ENCODE measurements around the gene AKAP6.
A peak's percentile ranks its signal among the peaks of the same experiment; 100 is the strongest.

The AKAP6 gene

GRCh38 chr14:32361674-32362073, 32.6 kb downstream of the AKAP6 start:
- no peak for DNase-seq (ENCODE audit: extremely low read depth, low read depth)

GRCh38 chr14:32363761-32364160, 34.7 kb downstream of the AKAP6 start:
- no peak for DNase-seq (ENCODE audit: extremely low read depth, low read depth)
- TF ChIP-seq CTCF (IDR thresholded peaks at IDR 0.05; ENCODE audit: low read depth, low read length), result no peak

More at GRCh38 chr14:32361674-32362073, 32.6 kb downstream of the AKAP6 start:
- no peak for TF ChIP-seq CTCF (IDR thresholded peaks at IDR 0.05; ENCODE audit: low read depth, low read length)

GRCh38 chr14:32364941-32365340, 35.8 kb downstream of the AKAP6 start:
- TF ChIP-seq CTCF (IDR thresholded peaks at IDR 0.05; ENCODE audit: low read depth, low read length), result no peak
- no peak for DNase-seq (ENCODE audit: extremely low read depth, low read depth)

DNA sequence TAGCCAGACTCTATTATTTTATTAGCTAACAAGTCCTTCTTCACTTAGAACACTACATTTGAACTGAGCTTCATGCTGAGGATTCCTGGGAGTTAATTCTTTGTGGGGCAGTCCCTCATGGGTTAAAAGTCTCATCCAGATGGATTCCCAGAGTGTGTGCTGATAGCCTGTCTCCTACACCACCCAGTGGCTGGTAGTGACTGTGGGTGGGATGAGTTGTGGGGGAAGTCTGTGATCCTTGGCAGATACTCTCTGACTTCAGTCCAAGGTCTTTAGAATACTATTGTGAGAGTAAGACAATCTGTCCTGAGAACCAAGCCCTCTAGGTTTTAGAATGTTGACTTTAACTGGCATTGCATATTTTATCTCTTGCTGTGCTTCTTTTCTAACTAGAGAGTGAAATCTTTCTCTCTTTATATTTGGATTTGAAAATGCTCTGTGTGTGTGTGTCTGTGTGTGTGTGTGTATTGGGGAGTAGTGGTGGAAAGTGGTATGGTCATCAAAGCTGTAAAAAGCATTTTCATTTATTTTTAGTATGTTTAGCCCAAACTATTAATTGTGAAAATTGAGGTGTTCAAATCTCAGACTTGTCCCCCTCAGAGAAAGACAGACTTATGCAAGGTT, 37.3 kb downstream of the AKAP6 start:
- no peak for DNase-seq (ENCODE audit: extremely low read depth, low read depth)
- TF ChIP-seq CTCF (IDR thresholded peaks at IDR 0.05; ENCODE audit: low read depth, low read length), result peak; percentile 10

DNA sequence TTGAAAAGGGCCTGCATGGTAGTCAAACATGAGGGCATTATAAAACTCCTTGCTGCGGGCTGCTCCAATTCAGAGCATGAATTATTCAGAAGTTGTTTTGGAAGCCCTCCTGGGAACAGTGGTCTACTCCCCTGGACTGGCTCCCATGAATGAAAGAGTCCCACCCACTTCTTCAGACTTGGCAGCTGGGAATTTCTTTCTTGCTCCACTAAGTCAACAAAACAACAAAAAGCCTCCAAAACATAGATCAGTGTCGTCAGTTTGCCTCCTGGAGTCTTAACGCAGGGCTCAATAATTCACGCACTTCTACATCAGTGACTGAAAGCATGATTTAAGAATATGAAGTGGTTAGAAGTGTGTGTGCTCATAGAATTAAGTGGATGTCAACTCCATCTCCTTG, 37.9 kb downstream of the AKAP6 start:
- no peak for TF ChIP-seq CTCF (IDR thresholded peaks at IDR 0.05; ENCODE audit: low read depth, low read length)
- DNase-seq (ENCODE audit: extremely low read depth, low read depth), result no peak

DNA sequence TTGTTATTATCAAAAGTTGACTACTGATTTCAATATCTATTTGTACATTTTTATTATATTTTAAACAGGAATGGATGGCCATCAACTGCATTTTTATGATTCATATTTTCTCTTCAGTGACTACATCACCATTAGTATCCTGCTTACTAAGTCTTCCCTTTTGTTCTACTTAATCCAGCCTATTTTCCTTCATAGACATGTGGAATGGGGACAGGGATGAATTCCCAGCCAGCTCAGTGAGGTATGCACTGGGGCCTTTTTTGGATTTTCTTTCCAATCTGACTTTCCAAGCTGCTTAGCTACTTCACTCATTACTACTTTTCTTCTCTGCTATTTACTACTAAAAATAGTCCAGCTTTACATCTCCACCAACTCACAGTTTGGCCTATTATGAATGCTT, 38.4 kb downstream of the AKAP6 start:
- no peak for TF ChIP-seq CTCF (IDR thresholded peaks at IDR 0.05; ENCODE audit: low read depth, low read length)
- no peak for DNase-seq (ENCODE audit: extremely low read depth, low read depth)

DNA sequence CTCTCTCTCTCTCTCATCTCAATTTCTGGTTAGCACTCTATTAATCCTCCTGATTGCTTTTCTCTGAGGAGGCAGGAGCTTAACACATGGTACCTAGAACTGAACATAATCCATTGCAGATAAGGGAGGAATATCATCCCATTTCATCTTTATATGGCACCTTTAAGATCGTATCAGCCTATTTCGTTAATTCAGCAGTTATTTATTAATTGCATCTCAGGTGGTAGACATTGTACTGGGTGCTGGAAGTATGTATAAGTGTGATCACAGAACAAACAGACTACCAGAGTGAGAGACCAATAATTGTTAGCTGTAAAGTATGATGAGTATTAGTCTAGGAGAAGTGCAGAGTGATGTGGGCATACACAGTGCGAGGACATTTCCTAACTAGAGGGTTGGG, 39.0 kb downstream of the AKAP6 start:
- no peak for TF ChIP-seq CTCF (IDR thresholded peaks at IDR 0.05; ENCODE audit: low read depth, low read length)
- no peak for DNase-seq (ENCODE audit: extremely low read depth, low read depth)

Measured in AG09319 (cell line).